Frontal cortex (tissue), 4 donors: Measurements from ENCODE around the gene GALNT13. TPM values are rescaled to one million over a fixed set of nuclear protein-coding genes. Genes with fewer than 3 reads are reported as not detected.

Experiments used
- DNase-seq, 2 donors: peaks; one replicate each; pipeline ENCODE4 v3.0.0; 2012; ENCODE audit warnings: low spot score in 2 of 2
- FAIRE-seq: peaks from 2 replicates; lab custom pipeline; 2012; peaks lifted over from hg19 to GRCh38; lab: Jason Lieb, UNC
- total RNA-seq: library from RNA; depleted of rRNA; stranded (reverse); fragments of >200 nt; gene quantifications from one replicate; pipeline ENCODE4 v1.2.3, GENCODE V29; 2014
- donor health status: control.
- donor health status: control.
- donor health status: control.

Gene GALNT13
- total RNA-seq, 1 donor from 2014 or later: 18.8 TPM

DNA sequence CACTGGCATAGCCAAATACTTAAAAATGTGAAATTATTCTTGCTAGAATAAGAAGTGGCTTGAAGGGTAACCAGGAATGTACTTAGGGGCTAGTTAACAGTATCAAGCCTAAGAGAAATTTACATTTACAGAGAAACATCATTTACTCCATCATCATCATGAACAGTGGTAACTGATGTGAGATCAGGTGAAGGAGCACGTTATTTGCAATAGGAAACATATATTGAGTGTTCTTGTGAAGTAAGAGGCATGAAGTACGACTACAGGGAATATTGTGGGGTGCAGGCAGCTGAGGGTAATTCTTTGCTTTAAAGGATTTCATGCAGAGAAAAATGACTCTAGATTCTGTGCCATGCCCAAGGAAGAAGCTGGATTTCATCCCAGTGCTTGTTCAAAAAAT, 220.8 kb downstream of the GALNT13 start:
- DNase-seq (no peak), FAIRE-seq (no peak)

DNA sequence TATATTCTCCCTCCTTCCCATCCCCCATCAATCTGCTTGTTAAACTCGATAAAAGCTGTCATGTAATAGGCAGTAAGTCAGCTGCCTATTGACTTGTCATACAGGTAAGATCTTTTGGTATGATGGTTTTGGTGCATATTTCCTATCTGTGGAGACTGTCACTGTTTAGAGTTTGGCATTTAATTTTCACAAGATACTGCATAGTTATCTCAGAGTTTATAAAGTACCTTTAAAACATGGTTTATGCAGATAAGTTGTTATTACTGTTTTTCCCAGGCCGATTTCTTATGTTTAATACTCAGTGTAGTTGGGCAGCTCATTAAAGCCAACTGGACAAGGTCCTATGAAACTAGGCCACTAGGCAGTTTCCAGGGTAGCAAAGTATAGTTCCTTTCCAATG, 222.1 kb downstream of the GALNT13 start:
- DNase-seq (no peak), FAIRE-seq (no peak)

- no peak for FAIRE-seq
- DNase-seq: no peak
Observed at GRCh38 chr2:154097833-154098398, 226.2 kb downstream of the GALNT13 start.

DNA sequence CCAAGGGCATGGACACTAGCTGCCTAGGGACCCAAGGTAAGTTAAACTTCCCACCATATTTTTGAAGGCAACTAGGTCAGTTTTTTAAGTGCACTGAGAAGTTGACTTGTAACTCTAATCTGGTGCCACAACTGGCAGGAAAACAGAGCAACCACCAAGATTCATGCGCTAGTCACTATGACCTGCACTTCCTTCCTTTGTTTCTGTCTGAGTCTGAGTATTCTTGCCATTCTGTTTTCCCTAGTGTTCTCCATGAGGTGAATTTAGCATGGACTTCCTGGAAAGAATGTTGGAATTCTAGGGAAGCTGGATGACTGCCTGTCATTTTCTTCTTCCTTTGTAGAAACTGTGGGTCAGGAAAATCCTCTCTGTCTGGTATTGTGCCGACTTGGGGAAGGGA, 249.0 kb downstream of the GALNT13 start:
- DNase-seq (no peak), FAIRE-seq (no peak)

- no peak for DNase-seq
- no peak for FAIRE-seq
Observed at GRCh38 chr2:154125891-154126290, 254.2 kb downstream of the GALNT13 start.

DNA sequence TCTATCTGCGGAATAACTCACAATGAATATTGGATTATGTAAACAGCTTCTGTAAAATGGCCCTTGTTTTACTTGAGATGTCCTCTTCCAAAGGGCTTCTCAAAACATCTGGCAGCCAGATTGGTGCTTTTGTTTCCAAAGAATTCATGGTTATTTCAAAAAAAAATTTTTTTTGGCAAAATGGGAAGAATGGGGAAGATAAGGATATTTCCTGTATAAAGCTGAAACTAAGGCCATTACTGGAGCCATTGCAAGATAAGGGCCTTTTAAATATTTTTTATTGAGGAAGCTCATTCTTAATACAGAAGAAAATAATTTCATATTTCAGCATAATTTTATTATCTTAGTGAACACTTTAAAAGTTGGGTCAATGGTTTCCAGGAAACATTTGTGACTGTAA, 259.1 kb downstream of the GALNT13 start:
- FAIRE-seq: no peak

GRCh38 chr2:154132827-154133226, 261.1 kb downstream of the GALNT13 start:
- FAIRE-seq: no peak
- DNase-seq: no peak

More for the DNA sequence above, 259.1 kb downstream of the GALNT13 start:
- no peak for DNase-seq

DNA sequence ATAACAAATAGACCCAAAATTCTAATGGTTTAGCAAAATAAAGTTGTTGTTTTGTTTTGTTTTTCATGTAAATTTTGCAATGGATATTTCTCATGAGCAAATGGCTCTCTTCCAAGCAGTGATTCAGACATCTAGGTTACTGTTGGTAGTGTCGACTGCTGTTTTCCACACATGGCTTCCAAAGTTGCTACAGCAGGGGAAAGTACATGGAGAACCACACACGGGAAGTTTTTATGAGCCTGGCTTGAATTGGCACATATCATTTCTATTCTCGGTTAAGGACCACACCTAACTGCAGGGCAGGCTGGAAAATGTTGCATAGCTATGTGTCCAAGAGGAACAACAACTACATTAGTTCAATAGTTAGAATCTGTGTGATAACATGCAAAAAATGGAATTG, 262.1 kb downstream of the GALNT13 start:
- no peak for FAIRE-seq
- DNase-seq: no peak

GRCh38 chr2:154140249-154141025, 268.7 kb downstream of the GALNT13 start:
- no peak for DNase-seq
- no peak for FAIRE-seq

- DNase-seq (no peak), FAIRE-seq (no peak)
Observed at GRCh38 chr2:154142480-154142879, 270.8 kb downstream of the GALNT13 start.

DNA sequence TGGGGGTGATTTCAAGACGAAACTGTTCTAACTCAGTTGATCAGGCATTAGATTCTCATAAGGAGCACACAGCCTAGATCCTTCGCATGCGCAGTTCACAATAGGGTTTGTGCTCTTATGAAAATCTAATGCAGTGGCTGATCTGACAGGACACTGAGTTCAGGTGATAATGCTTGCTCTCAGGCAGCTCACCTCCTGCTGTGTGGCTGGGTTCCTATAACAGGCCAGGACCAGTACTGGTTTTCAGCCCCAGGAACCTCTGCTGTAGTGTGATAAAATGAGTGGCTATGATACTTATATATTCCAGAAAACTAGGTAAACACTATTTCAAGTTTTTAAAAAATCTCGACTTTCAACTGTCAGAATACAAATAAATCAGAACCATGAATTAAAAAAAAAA, 271.4 kb downstream of the GALNT13 start:
- FAIRE-seq (no peak), DNase-seq (no peak)

GRCh38 chr2:154158101-154158500, 286.4 kb downstream of the GALNT13 start:
- FAIRE-seq: no peak
- no peak for DNase-seq

GRCh38 chr2:154161286-154161685, 289.6 kb downstream of the GALNT13 start:
- no peak for DNase-seq
- no peak for FAIRE-seq

DNA sequence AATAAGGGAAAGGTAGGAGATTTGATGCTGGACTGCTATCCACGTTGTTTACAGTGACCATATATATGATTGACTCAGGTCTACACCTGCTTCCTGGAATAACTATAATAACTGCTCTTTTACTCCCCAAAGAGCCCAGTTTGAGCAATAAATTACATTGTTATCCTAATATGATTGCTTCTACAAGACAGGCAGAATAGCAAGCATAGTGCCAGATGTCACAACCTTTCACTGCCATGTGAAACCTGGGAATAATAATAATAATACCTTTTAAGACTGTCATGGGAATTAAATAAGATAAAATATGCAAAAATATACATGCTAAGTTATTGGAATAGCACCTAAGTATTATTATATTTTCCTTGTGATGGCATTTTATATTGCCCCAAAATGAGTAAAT, 298.7 kb downstream of the GALNT13 start:
- DNase-seq (no peak), FAIRE-seq (no peak)

- FAIRE-seq (peak; percentile 92), DNase-seq (no peak)
Observed at GRCh38 chr2:154173164-154173563, 301.4 kb downstream of the GALNT13 start.

GRCh38 chr2:154173919-154174318, 302.2 kb downstream of the GALNT13 start:
- no peak for DNase-seq

GRCh38 chr2:154182008-154182407, 310.3 kb downstream of the GALNT13 start:
- no peak for DNase-seq
- FAIRE-seq: no peak

More at GRCh38 chr2:154173919-154174318, 302.2 kb downstream of the GALNT13 start:
- no peak for FAIRE-seq

DNA sequence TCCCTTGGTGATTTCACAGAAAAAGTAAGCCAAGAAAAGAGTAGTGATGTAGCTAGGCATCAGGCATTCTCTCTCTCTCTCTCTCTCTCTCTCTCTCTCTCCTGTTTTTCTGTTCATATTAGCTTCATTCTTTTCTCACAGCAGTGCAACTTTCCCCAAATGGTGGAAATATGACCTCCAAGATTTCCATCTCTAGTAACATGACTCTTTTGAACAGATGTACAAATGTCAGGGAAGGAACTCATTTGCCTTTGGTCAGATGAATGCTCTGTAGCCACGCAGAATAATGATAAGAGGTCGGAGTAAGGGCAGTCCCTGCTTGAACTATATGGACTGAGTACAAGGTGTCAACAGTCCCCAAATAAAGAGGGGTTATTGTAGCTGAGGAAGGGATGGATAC, 316.2 kb downstream of the GALNT13 start:
- FAIRE-seq: no peak

GRCh38 chr2:154189953-154190352, 318.2 kb downstream of the GALNT13 start:
- DNase-seq (no peak), FAIRE-seq (no peak)

More for the DNA sequence above, 316.2 kb downstream of the GALNT13 start:
- DNase-seq: no peak

- no peak for DNase-seq
- FAIRE-seq: no peak
Observed at GRCh38 chr2:154193246-154193645, 321.5 kb downstream of the GALNT13 start.

- no peak for DNase-seq
Observed at GRCh38 chr2:154194909-154195643, 323.4 kb downstream of the GALNT13 start.

More at GRCh38 chr2:154194909-154195643, 323.4 kb downstream of the GALNT13 start:
- no peak for FAIRE-seq
